Stimulated activated naive CD8-positive, alpha-beta T cell treated with anti-CD3 and anti-CD28 coated beads, Interleukin-15, Interleukin-2, amounts not matched to agents 100 U/mL and 50 U/mL, for 24 hours (primary cell): ENCODE data around the gene TNRC6B.

ENCODE experiments used
- ATAC-seq: fragments of 150-1000 bp; cut with Tn5 transposase; one replicate; pipeline ENCODE4 v1.10.0; 2021
- DNase-seq: peaks from one replicate; pipeline ENCODE4 v3.0.0; 2021

Gene TNRC6B

DNA sequence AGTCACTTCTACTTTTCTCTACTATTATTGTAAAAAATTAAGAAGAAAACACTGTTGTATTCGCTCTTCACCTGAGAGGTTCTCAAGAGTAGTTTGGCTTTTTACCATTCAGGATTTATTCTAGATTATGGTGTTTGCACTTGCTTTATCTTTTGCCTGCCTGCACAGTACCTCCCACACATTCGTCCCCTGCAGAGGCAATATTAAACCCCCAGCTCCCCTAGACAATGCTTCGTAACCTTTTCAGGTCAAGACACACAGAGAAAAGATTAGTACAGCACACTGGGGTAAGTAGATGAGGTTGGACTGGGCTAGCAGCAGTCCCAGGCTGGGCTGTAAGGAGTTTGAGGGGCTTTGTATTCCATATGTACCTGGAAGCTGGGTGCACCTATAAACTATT is 62.4 kb downstream of the TNRC6B start:
- ATAC-seq (no peak), DNase-seq (no peak)

DNA sequence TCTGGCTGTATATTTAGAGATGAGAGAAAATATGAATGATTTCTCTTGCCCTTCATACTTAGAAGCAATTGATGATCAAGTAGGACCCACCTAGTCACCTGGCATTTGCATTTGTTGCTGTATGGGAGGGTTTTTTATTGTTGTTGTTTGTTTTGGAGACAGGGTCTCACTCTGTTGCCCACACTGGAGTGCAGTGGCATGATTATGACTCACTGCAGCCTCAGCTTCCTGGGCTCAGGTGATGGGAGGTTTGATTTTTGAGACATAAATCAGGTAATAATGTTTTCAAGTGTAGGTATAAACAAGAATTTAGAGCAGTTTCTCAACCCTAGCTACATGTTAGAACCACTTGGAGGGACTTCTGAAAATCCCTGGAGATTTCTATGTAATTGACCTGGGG is 63.0 kb downstream of the TNRC6B start:
- ATAC-seq (no peak), DNase-seq (no peak)

GRCh38 chr22:40241200-40241763 is 63.6 kb downstream of the TNRC6B start:
- DNase-seq (no peak), ATAC-seq (peak; percentile 92)

DNA sequence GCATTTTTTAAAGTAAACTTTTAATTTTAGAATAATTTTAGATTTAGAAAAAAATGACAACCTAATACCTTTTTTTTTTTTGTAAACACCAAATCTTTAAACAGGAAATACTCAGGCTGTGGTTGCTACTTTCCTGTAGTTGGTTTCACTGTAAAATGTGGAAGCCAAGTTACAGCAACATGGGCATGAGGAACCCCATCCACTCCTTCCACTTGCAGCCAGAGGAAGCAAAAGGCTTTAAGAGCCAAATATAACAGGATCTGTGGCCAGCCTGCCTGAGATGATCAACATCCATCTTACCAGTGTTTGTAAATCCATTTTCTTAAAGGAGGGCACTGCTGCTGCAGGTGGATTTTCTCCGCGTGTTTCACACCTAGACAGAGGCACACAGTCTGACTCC is 66.2 kb downstream of the TNRC6B start:
- ATAC-seq (no peak), DNase-seq (no peak)

DNA sequence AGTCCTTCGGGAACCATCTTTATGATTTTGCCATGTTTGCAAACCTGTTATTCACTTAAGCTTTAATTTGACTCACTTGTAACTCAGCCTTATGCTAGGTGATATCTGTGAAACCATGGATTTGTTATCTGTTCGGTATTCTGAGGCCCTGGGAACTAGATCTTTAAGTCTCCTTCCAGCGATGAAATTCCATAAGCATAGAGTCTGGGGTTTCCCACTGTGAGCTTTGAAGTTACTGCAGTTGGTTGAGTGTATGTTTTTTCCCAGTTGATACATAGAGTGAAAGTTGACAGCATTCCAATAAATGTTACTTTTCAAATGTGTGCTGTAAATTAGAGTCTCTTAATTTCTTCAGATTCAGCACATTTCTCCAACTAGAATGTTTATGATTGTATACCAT is 66.9 kb downstream of the TNRC6B start:
- DNase-seq (no peak), ATAC-seq (no peak)

- DNase-seq = peak; percentile 65
- ATAC-seq = peak; percentile 89
These were observed 70.3 kb downstream of the TNRC6B start for GRCh38 chr22:40247976-40248375.

- ATAC-seq = no peak
- no peak for DNase-seq
These were observed 71.6 kb downstream of the TNRC6B start for GRCh38 chr22:40249286-40249685.

DNA sequence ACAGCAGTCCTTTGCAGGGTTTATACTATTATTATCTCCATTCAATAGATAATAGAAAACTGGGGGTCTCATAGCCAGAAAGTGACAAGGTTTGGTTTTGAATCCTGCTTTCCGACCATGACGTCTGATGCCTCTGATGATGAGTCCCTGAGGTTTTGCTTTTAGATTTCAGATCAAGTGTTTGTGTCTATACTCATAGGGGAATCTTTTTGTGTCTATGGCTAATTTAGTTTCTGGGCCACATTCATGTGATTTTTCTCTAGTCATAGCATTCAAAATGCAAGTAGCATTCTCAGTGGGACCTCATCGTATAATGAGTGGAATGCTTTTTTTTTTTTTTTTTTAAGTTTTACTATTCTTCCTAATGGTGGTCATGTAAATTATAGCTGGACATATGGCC is 72.9 kb downstream of the TNRC6B start:
- ATAC-seq = peak; percentile 71
- DNase-seq = peak; percentile 24

DNA sequence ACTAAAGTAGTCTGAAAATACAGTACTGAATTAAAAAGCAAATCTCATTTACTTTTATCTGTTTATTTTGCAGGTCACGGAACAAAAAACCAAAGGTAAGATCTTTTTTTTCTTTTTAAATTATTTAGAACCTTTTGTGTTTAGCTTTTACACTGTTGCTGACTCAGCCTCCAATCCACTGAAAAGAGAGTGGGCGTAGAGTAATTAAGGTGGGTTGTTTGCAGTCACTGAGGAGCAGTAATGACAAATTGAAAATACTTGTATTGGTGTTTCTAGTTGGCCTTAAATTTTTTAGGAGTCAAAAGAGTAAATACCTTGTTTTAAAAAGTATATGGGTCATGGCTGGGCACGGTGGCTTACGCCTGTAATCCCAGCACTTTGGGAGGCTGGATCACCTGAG is 73.4 kb downstream of the TNRC6B start:
- no peak for DNase-seq

GRCh38 chr22:40252146-40252545 is 74.4 kb downstream of the TNRC6B start:
- no peak for DNase-seq
- ATAC-seq = no peak

More for the DNA sequence above, 73.4 kb downstream of the TNRC6B start:
- no peak for ATAC-seq

DNA sequence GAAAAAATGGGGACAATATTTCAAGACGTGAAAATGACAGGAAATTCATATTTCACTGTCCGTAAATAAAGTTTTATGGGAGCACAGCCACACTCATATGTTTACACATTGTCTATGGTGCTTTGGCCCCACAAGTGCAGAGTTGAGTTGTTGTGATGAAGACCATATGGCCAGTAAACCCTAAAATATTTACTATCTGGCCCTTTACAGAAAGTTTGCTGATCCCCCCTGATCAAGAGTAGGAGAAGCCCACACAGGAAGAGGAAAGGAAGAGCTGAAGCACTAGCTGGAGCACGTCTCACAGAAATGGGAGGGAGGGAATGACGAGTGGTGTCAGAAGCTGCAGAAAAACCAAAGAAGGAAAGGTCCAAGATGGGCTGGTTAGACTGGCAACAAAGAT is 78.8 kb downstream of the TNRC6B start:
- DNase-seq = no peak
- ATAC-seq = no peak

DNA sequence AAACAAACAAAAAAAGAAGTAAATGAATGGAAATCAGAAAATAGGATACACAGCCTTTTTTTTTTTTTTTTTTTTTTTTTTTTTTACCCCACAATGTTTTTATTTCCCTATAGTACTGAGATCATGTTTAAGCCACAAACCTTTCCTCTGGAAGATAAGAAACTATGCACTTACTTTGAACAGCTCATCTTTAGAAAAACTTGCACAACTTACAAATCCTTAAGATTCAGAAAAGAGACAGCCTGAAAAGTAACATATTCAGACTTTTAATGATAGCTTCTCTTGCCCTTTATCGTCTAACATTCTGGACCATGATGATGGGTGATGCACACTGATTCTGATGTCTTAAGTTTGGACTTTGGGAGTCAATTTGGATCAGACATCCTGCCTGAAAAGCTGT is 80.3 kb downstream of the TNRC6B start:
- DNase-seq = no peak

DNA sequence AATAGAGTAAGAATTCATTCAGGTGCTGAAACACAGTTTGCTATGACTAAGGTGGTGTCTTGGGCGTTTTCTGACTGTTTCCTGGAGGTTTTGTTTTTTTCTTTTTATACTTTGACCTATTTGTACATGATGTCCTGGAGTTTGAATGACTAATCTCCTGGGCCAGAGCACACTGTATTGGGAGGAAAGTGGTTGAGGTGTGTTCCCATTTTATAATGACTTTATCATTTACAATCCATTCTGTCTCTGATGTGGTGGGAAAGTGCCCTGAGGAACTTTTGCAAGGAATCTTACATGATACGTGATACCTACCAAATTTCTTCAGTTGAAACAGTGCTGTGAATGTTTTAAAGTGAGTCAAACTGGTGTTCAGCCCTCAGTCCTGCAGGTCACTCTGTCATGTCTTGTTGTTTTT is 80.8 kb downstream of the TNRC6B start:
- DNase-seq = no peak
- ATAC-seq = peak; percentile 78

More for the DNA sequence above, 80.3 kb downstream of the TNRC6B start:
- peak; percentile 10 for ATAC-seq

- ATAC-seq (no peak), DNase-seq (no peak)
These were observed 84.1 kb downstream of the TNRC6B start for GRCh38 chr22:40261783-40262182.

GRCh38 chr22:40263191-40263590 is 85.5 kb downstream of the TNRC6B start:
- ATAC-seq (no peak), DNase-seq (no peak)

DNA sequence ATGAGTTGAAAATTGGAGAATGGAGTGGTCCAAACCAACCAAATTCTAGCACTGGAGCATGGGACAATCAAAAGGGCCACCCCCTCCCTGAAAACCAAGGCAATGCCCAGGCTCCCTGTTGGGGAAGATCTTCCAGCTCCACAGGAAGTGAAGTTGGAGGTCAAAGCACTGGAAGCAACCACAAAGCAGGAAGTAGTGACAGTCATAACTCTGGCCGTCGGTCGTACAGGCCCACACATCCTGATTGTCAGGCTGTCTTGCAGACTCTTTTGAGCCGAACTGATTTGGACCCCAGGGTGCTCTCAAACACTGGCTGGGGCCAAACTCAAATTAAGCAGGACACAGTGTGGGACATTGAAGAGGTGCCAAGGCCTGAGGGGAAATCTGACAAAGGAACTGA is 88.1 kb downstream of the TNRC6B start:
- no peak for DNase-seq
- peak; percentile 46 for ATAC-seq

DNA sequence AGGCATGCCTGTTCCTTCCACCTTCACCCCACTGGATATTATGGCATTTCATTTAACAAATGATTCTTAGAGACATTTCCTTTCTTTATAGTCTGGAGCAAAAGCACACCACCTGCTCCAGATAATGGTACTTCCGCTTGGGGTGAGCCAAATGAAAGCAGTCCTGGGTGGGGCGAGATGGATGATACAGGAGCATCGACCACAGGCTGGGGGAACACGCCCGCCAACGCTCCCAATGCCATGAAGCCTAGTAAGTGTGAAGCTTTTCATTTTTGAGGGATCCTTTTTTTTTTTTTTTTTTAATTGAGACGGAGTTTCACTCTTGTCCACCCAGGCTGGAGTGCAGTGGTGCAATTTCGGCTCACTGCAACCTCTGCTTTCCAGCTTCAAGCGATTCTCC is 92.3 kb downstream of the TNRC6B start:
- no peak for DNase-seq
- no peak for ATAC-seq

DNA sequence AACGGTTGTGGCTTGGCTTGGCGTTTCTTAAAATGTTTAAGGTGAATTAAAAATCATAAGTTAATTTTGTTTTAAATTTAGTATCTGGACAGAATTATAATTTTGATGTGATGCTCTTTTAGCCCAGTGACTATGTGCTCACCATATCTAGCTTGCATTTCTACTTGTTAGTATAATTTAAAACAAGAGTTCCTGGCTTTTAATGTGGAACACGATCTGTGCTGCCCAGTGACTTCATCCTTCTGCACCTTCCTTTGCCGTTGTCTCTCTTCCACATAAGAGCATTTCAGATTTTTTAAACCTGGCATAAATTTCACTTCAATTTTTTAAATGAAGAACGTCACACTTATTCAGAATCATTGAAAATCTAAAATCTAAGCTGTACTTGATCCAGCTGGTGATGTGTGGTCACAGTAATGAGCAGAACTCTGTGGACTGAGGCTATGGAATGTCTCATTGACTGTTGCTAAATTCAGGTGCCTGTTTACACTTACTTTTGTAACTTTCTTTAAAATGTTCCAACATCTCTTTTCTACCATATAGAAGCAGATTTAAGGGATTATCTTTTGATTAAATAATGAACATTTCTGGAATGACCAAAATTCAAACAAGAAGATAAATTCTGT is 93.1 kb downstream of the TNRC6B start:
- DNase-seq (no peak), ATAC-seq (no peak)

DNA sequence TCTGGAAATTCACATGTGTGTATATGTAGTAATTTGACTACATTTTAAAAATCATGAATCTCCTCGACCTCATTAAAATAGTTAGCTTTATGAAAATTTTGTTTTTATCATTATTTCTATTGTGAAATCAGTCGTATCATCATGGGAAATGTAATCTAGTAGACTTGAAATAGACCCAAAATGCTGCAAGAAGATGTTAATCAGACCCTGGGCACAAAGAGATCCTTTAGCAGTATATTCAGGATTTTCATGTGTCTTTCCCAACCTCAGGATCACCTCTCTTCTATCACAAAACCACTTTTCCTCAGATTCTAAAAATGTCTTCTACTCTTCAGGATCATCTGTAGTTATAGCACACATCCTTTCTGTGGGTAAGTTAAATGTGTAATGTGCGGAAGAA is 93.7 kb downstream of the TNRC6B start:
- no peak for DNase-seq
- no peak for ATAC-seq

- ATAC-seq = no peak
- no peak for DNase-seq
These were observed 95.6 kb downstream of the TNRC6B start for GRCh38 chr22:40273319-40273718.

DNA sequence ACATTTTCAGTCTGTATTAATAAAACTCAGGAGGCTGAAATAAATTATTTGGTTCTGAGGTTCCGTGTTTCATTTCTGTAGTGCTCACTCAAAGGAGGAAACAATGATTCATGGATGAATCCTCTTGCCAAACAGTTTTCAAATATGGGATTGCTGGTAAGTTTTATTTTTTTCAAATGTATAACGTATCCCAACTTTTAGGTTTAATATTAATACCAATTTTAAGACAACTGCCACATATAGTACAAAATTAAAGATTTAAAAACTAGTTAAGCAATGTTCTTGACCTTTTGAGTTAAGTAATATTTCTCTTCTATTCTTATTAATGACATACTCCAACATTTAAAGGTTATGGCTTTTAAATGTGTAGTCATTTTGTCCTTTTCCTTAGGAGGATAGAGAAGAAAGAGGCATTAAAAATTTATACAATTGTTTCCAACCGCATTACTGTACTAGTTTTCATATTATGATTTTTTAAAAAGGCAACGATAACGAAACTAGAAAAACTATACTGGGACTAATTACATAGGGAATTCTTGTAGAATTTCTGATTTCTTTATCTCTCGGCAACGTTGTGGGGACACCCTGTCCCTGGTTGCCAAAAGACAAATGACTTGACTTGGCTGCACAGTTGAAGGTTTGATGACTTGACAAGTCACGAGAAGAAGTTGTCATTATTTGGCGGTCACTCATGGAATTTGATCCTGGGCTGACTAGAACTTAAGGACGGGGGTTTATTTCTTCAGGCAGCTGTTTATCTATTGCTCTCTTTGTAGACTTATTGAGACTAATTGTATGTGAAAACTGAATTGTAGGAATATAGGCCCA is 99.5 kb downstream of the TNRC6B start:
- ATAC-seq (peak; percentile 45), DNase-seq (no peak)

DNA sequence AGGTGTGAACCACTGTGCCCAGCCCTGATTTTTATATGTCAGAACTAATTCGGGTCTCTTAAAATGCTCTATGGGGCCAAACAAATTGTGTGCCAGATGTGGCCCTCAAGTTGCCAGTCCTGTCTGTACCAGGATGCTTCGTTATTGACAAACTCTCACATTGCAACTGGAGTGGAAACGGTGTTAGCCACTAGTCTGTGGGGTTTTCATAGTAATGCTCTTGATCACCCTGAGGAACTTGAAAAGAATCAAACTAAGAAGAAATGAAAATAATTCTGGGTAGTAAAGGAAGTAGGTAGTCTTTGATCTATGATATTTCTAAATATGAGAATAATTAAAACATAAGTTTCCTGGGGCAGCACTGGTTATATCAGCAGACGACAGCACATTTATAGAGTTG is 101.3 kb downstream of the TNRC6B start:
- DNase-seq (no peak), ATAC-seq (no peak)

- DNase-seq = no peak
These were observed 104.0 kb downstream of the TNRC6B start for GRCh38 chr22:40281717-40282116.

DNA sequence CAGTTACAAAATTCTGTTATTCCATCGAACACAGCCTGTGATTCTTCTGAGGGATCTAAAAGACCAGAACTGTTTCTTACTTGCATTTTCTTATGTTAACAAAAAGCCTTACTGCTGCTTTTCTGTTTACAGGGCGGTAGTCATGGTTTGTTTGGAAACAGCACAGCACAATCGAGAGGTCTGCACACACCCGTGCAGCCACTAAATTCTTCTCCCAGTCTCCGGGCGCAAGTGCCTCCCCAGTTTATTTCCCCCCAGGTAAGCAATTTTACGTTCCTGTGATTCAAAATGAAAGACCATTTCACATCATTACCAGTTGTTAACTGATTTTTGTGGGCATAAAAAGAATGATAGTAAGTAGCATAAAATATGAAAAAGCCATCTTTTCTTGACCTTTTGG is 107.8 kb downstream of the TNRC6B start:
- DNase-seq (no peak), ATAC-seq (no peak)

More at GRCh38 chr22:40281717-40282116, 104.0 kb downstream of the TNRC6B start:
- no peak for ATAC-seq
